Measurements from ENCODE around the gene SMYD3.

DNA sequence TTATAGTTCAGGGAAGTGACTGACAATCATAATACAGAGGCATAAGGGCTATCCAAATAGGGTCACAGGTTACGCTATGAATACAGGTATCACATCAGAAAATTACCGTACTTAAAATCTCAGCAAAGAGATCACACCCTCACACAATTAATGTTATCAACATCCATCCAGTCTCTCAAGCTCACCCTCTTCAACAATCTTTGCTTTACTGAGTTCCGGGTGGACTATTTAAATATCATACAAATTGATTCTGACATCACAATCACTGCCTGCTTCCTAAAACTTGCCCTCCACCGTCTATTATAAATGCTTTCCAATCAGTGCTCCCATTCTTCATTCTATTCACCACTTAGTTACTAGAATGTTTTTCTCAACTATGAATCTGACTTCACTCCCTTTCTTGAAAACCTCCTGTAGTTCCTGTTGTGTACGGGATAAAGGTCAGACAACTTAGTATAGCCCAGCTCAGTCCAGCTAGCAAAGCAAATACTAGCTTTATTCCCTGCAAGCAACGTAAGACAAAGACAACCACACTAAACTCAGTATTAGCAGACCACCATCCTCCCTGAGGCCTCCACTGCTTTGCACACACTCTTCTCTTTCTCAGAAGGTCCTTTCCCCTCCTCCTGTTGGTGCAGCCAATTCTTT is 398.7 kb downstream of the SMYD3 start:
- TF ChIP-seq, protein P1, sequence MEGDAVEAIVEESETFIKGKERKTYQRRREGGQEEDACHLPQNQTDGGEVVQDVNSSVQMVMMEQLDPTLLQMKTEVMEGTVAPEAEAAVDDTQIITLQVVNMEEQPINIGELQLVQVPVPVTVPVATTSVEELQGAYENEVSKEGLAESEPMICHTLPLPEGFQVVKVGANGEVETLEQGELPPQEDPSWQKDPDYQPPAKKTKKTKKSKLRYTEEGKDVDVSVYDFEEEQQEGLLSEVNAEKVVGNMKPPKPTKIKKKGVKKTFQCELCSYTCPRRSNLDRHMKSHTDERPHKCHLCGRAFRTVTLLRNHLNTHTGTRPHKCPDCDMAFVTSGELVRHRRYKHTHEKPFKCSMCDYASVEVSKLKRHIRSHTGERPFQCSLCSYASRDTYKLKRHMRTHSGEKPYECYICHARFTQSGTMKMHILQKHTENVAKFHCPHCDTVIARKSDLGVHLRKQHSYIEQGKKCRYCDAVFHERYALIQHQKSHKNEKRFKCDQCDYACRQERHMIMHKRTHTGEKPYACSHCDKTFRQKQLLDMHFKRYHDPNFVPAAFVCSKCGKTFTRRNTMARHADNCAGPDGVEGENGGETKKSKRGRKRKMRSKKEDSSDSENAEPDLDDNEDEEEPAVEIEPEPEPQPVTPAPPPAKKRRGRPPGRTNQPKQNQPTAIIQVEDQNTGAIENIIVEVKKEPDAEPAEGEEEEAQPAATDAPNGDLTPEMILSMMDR (conservative IDR thresholded peaks at IDR 0.05), result no peak
- TF ChIP-seq EZH2 (IDR thresholded peaks at IDR 0.05; ENCODE audit: low read depth), result no peak
